GM12875 (cell line): Measurements from ENCODE around the gene KRTAP12-3.

ENCODE experiments used
- H3K4me3 ChIP-seq: one replicate; pipeline ENCODE4 v1.5.1; 2011; ENCODE audit warnings: low read depth, low read length, control low read depth
- CTCF ChIP-seq: IDR thresholded peaks from 2 replicates; pipeline ENCODE4 v1.5.1; 2011; ENCODE audit warnings: low read depth, mild to moderate bottlenecking, control low read depth, inconsistent platforms, low read length, moderate library complexity, borderline replicate concordance; ENCODE audit not compliant: insufficient read depth

The KRTAP12-3 gene

DNA sequence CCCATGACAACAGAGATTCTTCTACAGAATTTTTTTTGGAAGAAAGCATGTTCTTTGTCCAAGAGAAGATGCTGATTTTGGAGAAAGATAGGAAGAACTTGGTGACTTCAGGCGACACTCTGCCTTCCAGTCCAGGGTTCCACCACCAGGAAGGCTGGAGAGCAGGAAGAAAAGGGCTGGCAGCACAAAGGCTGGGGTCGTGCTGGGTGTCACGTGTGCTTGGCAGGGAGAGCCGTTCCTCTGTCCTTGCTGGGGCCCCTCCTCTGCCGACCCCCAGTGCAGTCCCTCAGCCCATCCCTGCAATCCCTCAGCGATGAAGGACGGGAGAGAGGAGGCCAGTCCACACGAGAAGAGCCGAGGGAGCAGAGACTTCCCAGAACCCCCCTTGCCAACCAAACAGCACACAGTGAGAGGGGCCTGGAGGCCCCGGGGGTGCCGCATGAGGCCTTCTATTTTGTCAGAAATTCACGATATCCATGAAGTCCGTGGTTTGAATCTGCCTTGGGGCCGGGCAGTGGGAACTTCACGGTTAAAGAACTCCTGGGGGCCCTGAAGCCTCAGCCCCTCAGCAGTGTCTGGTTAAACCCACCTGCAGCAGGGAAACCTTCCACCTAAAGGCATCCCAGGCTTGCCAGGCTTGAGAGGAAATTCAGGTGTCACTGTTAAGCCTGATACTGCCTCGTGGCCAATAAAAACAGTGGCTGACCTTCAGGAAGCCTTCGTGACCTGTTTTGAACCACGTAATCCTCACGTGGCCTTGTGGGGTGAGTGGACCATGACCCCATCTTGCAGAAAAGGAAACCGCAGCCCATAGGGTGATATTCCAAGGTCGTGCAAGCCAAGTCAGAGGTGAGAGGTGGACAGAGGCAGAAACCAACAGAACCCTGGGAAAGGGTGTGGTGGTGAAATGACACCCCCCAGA lies 42.6 kb downstream of the KRTAP12-3 start:
- TF ChIP-seq CTCF, result no peak
- H3K4me3 ChIP-seq, result no peak overlapping the region

DNA sequence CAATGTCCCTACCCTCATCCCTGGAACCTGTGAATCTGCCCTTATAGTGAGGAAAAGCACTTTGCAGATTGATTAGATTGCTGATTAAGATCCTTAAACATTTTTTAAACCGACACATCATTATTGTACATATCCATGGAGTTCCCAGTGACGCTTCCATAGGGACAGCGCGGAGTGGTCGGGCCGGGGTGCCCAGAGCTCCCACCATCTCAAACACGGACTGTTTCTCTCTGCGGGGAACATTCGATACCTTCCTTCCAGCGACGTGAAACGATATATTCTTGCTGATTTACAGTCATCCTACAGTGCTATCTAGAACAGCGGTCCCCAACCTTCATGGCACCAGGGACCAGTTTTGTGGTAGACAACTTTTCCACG lies 43.3 kb downstream of the KRTAP12-3 start:
- TF ChIP-seq CTCF, result no peak
- no peak overlapping the region for H3K4me3 ChIP-seq

- no peak overlapping the region for H3K4me3 ChIP-seq
Measured at GRCh38 chr21:44701541-44701940, 43.8 kb downstream of the KRTAP12-3 start.

GRCh38 chr21:44702111-44702972 lies 44.6 kb downstream of the KRTAP12-3 start:
- no peak overlapping the region for H3K4me3 ChIP-seq
- no peak for TF ChIP-seq CTCF

More at GRCh38 chr21:44701541-44701940, 43.8 kb downstream of the KRTAP12-3 start:
- no peak for TF ChIP-seq CTCF

- no peak for TF ChIP-seq CTCF
- H3K4me3 ChIP-seq, result no peak overlapping the region
Measured at GRCh38 chr21:44702973-44703730, 45.4 kb downstream of the KRTAP12-3 start.

DNA sequence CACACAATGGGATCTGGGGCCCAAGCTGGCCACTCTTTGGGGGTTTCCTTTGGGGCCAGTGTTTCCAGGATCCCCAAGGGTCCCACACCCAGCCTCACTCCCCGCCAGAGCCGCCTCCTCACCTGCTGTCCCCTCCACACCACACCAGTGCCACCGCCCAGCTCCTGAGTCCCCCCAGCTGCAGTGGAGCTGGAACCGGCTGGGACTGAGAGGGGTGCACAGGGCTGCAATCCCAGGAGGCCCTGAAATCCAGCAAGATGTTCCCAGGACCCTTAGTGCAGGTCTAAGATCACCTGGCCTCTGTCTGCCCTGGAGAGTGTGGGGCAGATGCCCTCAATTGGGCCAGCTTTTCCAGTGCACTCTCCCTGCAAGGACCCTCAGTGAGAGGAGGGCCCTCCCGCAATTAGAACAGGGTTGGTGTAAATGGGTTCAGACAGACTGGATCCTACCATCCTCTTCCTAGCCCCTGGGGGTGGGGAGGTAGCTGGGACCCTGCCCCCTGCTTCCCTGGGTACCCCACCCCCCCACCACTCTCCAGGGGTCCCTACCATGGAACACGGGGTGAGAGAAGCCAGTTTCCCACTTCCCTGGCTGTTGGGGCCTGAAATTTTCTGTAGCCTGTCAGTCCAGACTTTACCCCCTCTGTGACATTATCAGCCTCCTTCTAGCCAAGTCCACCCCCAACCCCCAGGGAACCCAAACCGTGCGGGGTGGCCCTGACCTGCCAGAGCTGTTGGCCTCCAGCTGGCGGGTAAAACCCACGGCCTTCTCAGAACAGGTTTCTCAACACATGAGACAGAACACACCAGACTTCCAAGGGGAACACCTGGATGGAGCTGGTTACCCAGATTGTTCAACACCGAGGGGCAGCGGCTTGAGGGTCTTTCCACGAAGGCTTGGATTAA lies 46.3 kb downstream of the KRTAP12-3 start:
- no peak overlapping the region for H3K4me3 ChIP-seq
- no peak for TF ChIP-seq CTCF
